Stimulated activated naive B cell treated with anti-CD40 and anti-IgM and Interleukin-4, amounts not matched to agents 10 μg/mL and 1 μg/mL and 100 μg/mL, for 72 hours (primary cell): ENCODE results near the gene TTC21A.
"Not testable (repeated sequence)": the region's sequence is repeated elsewhere in the genome, so short reads cannot be mapped to it uniquely, and the experiment has no call there.

Source experiments
- ATAC-seq, 2 donors: fragments of 150-1000 bp; cut with Tn5 transposase; replicated peaks; 2 replicates each; pipeline ENCODE4 v1.10.0; 2021; ENCODE audit warnings: moderate library complexity in 1 of 2
- DNase-seq: peaks from one replicate; pipeline ENCODE4 v3.0.0; 2021
- H3K27ac Mint-ChIP-seq: one replicate; pipeline ENCODE4 v1.8.0; 2022; ENCODE audit warnings: mild to moderate bottlenecking, mixed read lengths
- H3K27me3 Mint-ChIP-seq, 2 donors: one replicate each; pipeline ENCODE4 v1.8.0; 2022; ENCODE audit warnings: mixed read lengths in 2 of 2
- H3K36me3 Mint-ChIP-seq, 2 donors: one replicate each; pipeline ENCODE4 v1.8.0; 2022; ENCODE audit warnings: mixed read lengths in 2 of 2, mild to moderate bottlenecking in 1 of 2
- H3K4me1 Mint-ChIP-seq, 2 donors: one replicate each; pipeline ENCODE4 v1.8.0; 2022; ENCODE audit warnings: mixed read lengths in 2 of 2, mild to moderate bottlenecking in 1 of 2
- H3K4me3 Mint-ChIP-seq, 2 donors: one replicate each; pipeline ENCODE4 v1.8.0; 2022; ENCODE audit warnings: mild to moderate bottlenecking in 2 of 2, mixed read lengths in 2 of 2, moderate library complexity in 1 of 2
- H3K9me3 Mint-ChIP-seq, 2 donors: one replicate each; pipeline ENCODE4 v1.8.0; 2022; ENCODE audit warnings: mixed read lengths in 2 of 2, mild to moderate bottlenecking in 1 of 2

TTC21A gene

GRCh38 chr3:39170461-39170860 is 63.0 kb downstream of the TTC21A start:
- Mint-ChIP-seq H3K36me3 (no peaks in the 10 kb centered on the region), H3K27me3 (no peaks in the 10 kb centered on the region), H3K9me3 (no peaks in the 10 kb centered on the region), H3K4me3 (no peak overlapping the region), H3K27ac (no peak overlapping the region), H3K4me1 (peaks cover 0 to 2% of the 10 kb centered on the region in 2 donors)
- ATAC-seq (no peak), DNase-seq (no peak)

GRCh38 chr3:39170877-39171276 is 63.4 kb downstream of the TTC21A start:
- not testable (repeated sequence) for DNase-seq, H3K4me3 Mint-ChIP-seq, H3K36me3 Mint-ChIP-seq, H3K4me1 Mint-ChIP-seq, H3K27me3 Mint-ChIP-seq, H3K9me3 Mint-ChIP-seq, ATAC-seq
- peak overlapping the region; percentile 67 for H3K27ac Mint-ChIP-seq

- Mint-ChIP-seq H3K27ac (no peak overlapping the region), H3K36me3 (no peaks in the 10 kb centered on the region), H3K9me3 (no peaks in the 10 kb centered on the region), H3K4me3 (no peak overlapping the region), H3K4me1 (peaks cover 0 to 2% of the 10 kb centered on the region in 2 donors), H3K27me3 (no peaks in the 10 kb centered on the region)
- ATAC-seq (no peak), DNase-seq (no peak)
Measured at GRCh38 chr3:39171860-39172259, 64.4 kb downstream of the TTC21A start.

GRCh38 chr3:39173318-39174125 is 66.0 kb downstream of the TTC21A start:
- no peak for ATAC-seq
- Mint-ChIP-seq H3K27me3 (no peaks in the 10 kb centered on the region), H3K4me1 (peaks cover 3 to 4% of the 10 kb centered on the region in 2 donors), H3K36me3 (no peaks in the 10 kb centered on the region), H3K27ac (no peak overlapping the region), H3K9me3 (no peaks in the 10 kb centered on the region), H3K4me3 (no peak overlapping the region)
- no peak for DNase-seq

GRCh38 chr3:39176025-39176714 is 68.7 kb downstream of the TTC21A start:
- peak overlapping the region; percentile 1 for H3K27ac Mint-ChIP-seq

GRCh38 chr3:39177708-39178332 is 70.3 kb downstream of the TTC21A start:
- peak; percentile 53 for DNase-seq
- ATAC-seq = peak; percentile 60 to 63
- Mint-ChIP-seq H3K36me3 (no peaks in the 10 kb centered on the region), H3K27me3 (no peaks in the 10 kb centered on the region), H3K9me3 (no peaks in the 10 kb centered on the region), H3K4me1 (peaks cover 24 to 28% of the 10 kb centered on the region in 2 donors), H3K4me3 (peak overlapping the region; percentile 71 to 74), H3K27ac (peak overlapping the region; percentile 83)

More at GRCh38 chr3:39176025-39176714, 68.7 kb downstream of the TTC21A start:
- H3K4me3 Mint-ChIP-seq = no peak overlapping the region
- ATAC-seq = no peak
- H3K36me3 Mint-ChIP-seq = no peaks in the 10 kb centered on the region
- H3K9me3 Mint-ChIP-seq = no peaks in the 10 kb centered on the region
- no peak for DNase-seq
- H3K4me1 Mint-ChIP-seq = peaks cover 18 to 24% of the 10 kb centered on the region in 2 donors
- H3K27me3 Mint-ChIP-seq = no peaks in the 10 kb centered on the region

GRCh38 chr3:39178553-39178952 is 71.1 kb downstream of the TTC21A start:
- H3K27ac Mint-ChIP-seq = no peak overlapping the region

GRCh38 chr3:39180183-39180545 is 72.7 kb downstream of the TTC21A start:
- no peak for DNase-seq
- no peaks in the 10 kb centered on the region for H3K9me3 Mint-ChIP-seq
- peak overlapping the region; percentile 84 to 86 for H3K4me3 Mint-ChIP-seq
- H3K36me3 Mint-ChIP-seq = no peaks in the 10 kb centered on the region
- peak in 1 of 2 donors; percentile 5 for ATAC-seq
- H3K4me1 Mint-ChIP-seq = peaks cover 24 to 28% of the 10 kb centered on the region in 2 donors
- H3K27me3 Mint-ChIP-seq = no peaks in the 10 kb centered on the region
- peak overlapping the region; percentile 74 for H3K27ac Mint-ChIP-seq

More at GRCh38 chr3:39178553-39178952, 71.1 kb downstream of the TTC21A start:
- Mint-ChIP-seq H3K27me3 (no peaks in the 10 kb centered on the region), H3K4me1 (peaks cover 24 to 28% of the 10 kb centered on the region in 2 donors), H3K36me3 (no peaks in the 10 kb centered on the region), H3K4me3 (peak overlapping the region; percentile 23), H3K9me3 (no peaks in the 10 kb centered on the region)
- ATAC-seq (no peak), DNase-seq (no peak)

- Mint-ChIP-seq H3K4me3 (peak overlapping the region; percentile 84 to 86), H3K4me1 (peaks cover 24 to 28% of the 10 kb centered on the region in 2 donors), H3K36me3 (no peaks in the 10 kb centered on the region), H3K27ac (peak overlapping the region; percentile 74), H3K27me3 (no peaks in the 10 kb centered on the region), H3K9me3 (no peaks in the 10 kb centered on the region)
- DNase-seq (peak; percentile 80), ATAC-seq (peak; percentile 87 to 88)
Measured at GRCh38 chr3:39180546-39181346, 73.3 kb downstream of the TTC21A start.

GRCh38 chr3:39181408-39182335 is 74.2 kb downstream of the TTC21A start:
- H3K27me3 Mint-ChIP-seq = no peaks in the 10 kb centered on the region
- H3K4me3 Mint-ChIP-seq = peak overlapping the region; percentile 79 to 86
- peak overlapping the region; percentile 53 for H3K27ac Mint-ChIP-seq
- no peaks in the 10 kb centered on the region for H3K9me3 Mint-ChIP-seq
- no peaks in the 10 kb centered on the region for H3K36me3 Mint-ChIP-seq
- peaks cover 24 to 28% of the 10 kb centered on the region in 2 donors for H3K4me1 Mint-ChIP-seq
- ATAC-seq (no peak), DNase-seq (no peak)

- no peaks in the 10 kb centered on the region for H3K27me3 Mint-ChIP-seq
- DNase-seq (no peak), ATAC-seq (no peak)
- H3K4me1 Mint-ChIP-seq = peaks cover 25% of the 10 kb centered on the region in 2 donors
- peaks cover 0 to 3% of the 10 kb centered on the region in 2 donors for H3K36me3 Mint-ChIP-seq
- no peak overlapping the region for H3K4me3 Mint-ChIP-seq
- no peak overlapping the region for H3K27ac Mint-ChIP-seq
- H3K9me3 Mint-ChIP-seq = no peaks in the 10 kb centered on the region
Measured at GRCh38 chr3:39183211-39184080, 76.0 kb downstream of the TTC21A start.

GRCh38 chr3:39184081-39184967 is 76.8 kb downstream of the TTC21A start:
- ATAC-seq (no peak), DNase-seq (no peak)
- Mint-ChIP-seq H3K9me3 (no peaks in the 10 kb centered on the region), H3K4me1 (peaks cover 20% of the 10 kb centered on the region in 2 donors), H3K27ac (no peak overlapping the region), H3K36me3 (peaks cover 0 to 3% of the 10 kb centered on the region in 2 donors), H3K27me3 (no peaks in the 10 kb centered on the region), H3K4me3 (no peak overlapping the region)
